Cardiac septum (tissue), 1 donor: ENCODE measurements around the gene TBRG4. TPM values are rescaled to one million over a fixed set of nuclear protein-coding genes. Genes with fewer than 3 reads are reported as not detected.
A peak's percentile ranks its signal among the peaks of the same experiment; 100 is the strongest.

Experiments
- DNase-seq: peaks from one replicate; pipeline ENCODE4 v3.0.0-alpha.2; 2020; ENCODE audit warnings: low spot score
- intact Hi-C: fragments of 100-400 bp; cut with DNase I; formaldehyde crosslinking; loops from one replicate; pipeline ENCODE4 v1.14.0; 2022
- total RNA-seq: library from RNA; stranded (reverse); fragmentation: NEBNext Ultra II Directional; extraction: Animal tissue kit (Norgen Biotek cat#: 25700); gene quantifications from one replicate; pipeline ENCODE4 v1.2.1, GENCODE V29; 2021
- donor health status: DM: no; HTN: no; CAD: no.

Gene TBRG4
- total RNA-seq, 1 donor from 2014 or later: 61.4 TPM

DNA sequence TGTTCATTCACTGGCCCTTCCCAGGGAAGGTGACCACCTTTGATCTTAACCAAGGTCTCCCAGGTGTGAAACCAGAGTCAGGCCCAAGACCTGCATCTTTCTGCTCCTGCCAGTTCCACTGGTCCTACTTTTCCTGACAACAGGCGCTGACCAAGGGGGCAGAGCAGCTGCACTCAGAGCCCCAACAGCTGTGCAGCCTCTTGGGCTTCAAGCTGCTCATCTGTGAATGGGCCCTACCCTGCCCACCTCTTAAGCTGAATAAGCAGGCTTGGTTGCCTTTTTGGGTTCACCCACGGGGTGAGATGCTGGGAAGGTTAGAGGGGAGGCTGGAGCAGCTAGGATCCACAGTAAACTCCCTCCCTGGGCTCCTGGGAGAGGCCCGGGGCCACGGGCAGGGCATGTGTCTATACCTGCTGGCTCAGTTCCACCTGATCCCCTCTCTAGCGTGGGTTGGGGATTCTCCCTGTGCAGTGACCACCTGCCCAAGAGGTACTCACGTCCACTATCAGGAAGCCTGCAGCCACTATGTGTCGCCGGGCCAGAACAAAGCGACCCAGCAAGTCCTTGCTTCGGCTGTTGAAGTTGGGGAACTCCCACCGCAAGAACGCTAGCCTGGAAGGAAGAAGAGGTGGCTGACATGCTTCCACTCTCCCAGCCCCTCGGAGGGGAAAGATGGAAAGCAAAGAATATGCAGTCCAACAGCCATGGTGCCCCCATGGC is 10.6 kb downstream of the TBRG4 start:
- intact Hi-C loops: no loop called here
- no peak for DNase-seq

DNA sequence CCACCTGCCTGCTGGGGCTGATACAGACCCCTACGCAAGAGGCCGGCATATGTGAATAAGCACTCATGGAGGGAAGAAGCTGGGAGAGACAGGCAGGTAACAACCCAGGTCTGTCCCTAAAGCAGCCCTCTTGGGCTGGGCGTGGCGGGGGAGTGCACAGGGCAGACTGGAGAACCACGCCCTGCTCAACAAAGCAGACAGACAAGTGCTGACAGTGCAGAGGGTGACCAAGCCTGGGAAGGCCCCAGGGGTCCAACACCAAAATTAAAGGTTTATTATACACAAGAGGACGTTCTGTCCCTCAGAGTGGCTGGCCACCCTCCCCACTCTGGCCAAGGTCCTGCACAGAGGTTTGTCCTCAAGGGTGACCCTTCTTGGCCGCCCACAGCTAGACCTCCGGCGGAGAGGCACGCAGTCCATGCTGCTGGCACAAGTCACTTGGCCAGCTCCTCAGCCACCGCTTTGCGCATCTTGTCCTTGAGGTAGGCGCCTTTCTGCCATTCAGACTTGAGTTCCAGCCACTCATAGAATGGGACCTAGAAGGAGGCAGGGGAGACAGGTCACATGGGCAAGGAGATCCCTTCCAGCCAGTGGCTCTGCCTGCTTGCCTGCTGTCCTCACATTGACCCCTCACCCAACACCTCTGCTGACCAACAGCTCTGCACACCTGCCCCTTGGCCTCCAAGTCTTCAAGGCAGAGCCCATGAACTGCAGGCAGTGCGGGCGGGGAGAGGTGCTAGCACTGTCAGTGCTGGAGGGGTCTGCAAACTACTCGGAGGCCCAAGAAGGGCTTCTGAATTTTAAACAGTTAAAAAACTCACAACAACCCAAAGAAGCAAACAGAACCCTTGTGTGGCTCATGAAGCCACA is 11.4 kb downstream of the TBRG4 start:
- intact Hi-C loops: no loop called here
- no peak for DNase-seq

DNA sequence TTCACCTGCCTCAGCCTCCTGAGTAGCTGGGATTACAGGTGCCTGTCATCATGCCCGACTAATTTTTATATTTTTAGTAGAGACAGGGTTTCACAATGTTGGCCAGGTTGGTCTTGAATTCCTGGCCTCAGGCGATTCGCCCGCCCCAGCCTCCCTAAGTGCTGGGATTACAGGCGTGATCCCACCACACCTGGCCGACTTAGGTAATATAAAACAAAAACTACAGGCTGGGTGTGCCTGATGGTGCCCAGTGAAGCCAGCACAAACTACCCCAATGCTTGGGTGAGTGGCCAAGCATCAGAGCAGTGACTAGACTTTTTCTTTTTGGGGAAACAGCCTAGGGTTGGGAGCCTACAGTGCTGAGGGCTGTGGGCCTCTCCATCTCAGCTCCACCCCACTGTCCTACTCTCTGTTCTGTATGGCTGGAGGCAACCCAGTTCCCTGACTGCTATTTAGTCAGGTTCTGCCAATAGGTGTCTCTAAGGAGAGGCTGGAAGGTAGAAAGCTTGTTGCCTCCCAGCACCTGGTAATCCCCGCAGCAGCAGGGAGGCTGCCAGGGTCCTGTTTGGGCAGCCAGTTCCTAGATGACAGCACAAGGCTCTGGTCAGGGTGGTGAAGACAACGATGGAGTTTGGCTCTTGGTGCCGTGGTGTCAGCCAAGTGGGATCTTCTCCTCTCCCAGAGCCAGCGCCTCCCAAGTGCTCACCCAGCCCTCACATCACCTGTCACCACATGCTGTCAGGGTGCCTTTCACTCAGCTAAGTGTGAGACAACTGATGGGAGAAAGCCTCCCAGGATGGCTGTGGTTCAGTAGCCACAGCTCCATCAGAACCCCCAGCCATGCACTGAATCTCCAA is 12.3 kb downstream of the TBRG4 start:
- intact Hi-C loops: no loop called here
- no peak for DNase-seq

DNA sequence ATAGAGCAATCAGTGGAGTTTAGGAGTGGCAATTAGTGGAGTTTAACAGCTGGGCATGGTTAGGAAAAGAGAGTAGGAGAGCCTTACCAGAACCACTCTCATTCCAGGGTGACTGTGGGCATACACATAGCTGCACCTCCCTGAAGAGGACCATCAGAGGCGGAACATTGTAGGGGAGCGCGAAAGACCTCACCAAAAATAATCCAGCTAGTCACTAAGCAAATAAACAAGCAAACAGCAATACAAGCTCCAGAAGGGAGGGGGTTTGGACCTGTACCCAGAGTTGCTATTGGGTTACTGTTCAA is 18.6 kb downstream of the TBRG4 start:
- intact Hi-C loops: no loop called here
- DNase-seq: no peak

DNA sequence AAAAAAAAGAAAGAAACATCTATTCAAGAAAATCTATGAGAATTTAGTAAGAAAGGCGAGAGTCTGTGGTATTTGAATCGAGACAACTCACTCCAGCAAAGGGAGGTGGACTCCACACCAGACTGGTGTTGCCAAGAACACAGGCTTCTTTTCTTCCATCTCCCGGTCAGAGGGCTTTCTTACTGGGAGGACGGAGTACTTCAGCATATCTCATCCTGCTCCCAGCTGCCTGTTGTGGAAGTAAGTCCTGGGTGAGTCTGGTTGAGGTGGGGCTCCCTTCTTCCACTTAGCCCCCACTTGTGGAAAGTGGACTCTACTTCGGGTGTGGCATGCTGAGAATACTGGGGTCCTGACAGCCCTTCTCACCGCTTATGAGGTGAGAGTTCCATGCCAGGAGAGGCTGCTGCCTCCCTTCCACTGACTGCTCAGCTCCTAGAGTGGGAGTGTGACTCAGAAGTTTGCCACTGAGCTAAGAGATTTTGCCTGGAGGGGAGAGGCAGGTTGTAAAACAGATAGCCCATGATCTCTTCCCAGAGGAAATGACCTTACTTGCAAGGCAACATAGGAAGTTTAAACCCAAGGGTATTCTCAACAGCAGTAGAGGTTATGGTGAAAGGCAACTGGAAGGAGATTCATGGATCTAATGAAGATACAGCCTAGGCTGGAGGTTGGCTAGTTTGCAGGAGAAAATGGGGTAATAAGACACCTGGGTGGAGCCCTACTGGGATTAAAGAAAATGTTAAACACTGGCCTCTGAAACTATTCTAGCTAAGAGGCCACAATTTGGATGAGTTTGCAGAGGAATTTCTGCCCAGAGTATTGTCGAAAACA is 19.2 kb downstream of the TBRG4 start:
- DNase-seq: no peak
- intact Hi-C loops: no loop called here

- DNase-seq: peak; percentile 71
- intact Hi-C loops: no loop called here
These were observed 22.1 kb downstream of the TBRG4 start for GRCh38 chr7:45089341-45089891.

DNA sequence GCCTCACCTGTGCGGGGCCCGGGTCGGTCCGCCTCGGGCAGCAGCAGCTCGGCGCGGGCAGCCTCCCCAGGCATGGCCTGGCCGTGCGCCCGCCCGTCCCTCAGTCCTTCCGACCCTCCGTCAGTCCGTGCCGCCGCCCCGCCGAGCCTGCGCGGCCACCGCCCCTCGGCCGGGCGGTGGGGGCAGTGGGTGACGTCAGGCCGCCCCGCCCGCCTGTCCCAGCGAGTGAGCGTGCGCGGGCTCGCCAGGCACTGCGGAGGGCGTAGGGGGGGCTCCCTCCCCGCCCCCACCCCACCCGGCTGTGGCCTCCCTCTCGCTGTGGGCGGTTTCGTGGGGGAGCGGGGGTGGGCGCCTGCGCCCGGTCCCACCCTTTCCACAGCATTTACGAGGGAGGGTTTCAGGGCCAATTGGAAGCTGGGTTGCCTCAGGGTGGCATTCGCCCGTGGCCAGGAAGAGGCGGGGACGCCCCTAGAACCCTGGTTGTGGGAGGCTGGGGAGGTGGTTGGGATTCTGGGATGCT is 22.6 kb downstream of the TBRG4 start, which contains the start of gene NACAD:
NACAD (minus strand) TSS at position 149 of the 520 bp plus-strand sequence; CDS start at position 74, 75 bp downstream.
- no peak for DNase-seq
- intact Hi-C loops: no loop called here

- DNase-seq: no peak
- intact Hi-C loops: no loop called here
These were observed 23.3 kb downstream of the TBRG4 start for GRCh38 chr7:45088146-45088701.

GRCh38 chr7:45087301-45088145 is 24.0 kb downstream of the TBRG4 start:
- no peak for DNase-seq
- intact Hi-C loops: no loop called here

DNA sequence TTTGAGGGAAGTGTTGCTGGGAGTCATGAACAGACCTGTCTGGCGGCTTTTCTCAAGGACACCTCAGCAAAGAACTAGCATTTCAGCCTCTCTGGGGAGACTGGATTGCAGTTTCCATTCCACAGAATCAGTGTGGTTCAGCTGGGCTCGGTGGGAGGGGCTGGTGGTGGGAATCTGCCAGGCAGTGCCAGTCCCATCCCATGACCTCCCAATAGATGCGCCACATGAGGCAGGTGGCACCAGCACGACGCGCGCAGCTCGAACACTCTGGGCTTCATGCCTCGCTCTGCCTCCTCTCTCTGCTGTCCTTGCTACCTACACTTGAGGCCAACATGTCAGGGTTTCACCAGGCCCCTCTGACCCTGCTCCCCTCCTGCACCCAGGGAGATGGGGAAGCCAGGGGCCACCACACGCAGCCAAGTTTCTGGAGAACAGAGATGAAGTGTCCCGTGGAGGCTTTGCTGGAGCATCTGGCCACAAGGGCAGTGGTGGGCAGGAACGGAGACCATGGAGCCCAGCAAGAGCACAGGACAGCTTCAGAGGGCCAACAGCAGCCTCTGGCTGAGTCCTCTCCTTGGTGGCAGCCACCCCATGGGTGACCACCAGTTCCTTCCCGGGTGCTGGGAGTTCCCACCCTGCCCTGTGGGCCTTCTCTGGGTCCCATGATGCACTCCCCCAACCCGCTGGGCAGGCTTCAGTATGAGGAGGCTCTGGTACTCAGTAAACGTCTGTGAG is 25.0 kb downstream of the TBRG4 start:
- no peak for DNase-seq
- intact Hi-C loops: no loop called here

DNA sequence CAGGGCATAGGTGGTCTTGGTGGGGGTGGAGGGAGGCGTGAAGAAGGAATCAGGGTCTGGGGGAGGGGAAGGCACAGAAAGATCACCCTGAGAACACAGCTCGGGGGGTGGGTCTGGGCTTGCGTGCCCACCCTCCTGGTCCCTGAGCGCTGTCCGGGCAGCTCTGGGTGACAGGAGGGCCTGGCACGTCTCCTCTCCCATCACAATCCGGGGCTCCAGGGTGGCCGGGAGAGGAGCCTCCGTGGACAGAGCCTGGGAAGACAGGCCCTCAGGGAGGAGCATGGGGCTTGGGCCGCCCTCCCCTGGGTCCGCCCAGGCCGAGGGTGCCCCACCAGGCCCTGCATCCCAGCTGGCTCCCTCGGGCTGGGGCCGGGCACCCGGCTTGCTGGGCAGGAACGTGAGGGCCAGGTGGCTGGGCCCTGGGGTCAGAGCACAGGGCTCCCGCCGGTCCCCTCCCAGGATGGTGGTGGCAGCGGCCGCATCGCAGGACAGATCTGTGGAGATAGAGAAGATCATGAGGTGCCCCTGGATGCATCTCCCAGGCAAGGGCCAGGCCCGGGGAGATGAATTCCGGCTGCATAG is 25.8 kb downstream of the TBRG4 start:
- no peak for DNase-seq
- intact Hi-C loops: no loop called here

GRCh38 chr7:45084901-45085618 is 26.4 kb downstream of the TBRG4 start:
- no peak for DNase-seq

GRCh38 chr7:45084336-45084735 is 27.2 kb downstream of the TBRG4 start:
- DNase-seq: no peak
- intact Hi-C loops: no loop called here

More at GRCh38 chr7:45084901-45085618, 26.4 kb downstream of the TBRG4 start:
- intact Hi-C loops: no loop called here

DNA sequence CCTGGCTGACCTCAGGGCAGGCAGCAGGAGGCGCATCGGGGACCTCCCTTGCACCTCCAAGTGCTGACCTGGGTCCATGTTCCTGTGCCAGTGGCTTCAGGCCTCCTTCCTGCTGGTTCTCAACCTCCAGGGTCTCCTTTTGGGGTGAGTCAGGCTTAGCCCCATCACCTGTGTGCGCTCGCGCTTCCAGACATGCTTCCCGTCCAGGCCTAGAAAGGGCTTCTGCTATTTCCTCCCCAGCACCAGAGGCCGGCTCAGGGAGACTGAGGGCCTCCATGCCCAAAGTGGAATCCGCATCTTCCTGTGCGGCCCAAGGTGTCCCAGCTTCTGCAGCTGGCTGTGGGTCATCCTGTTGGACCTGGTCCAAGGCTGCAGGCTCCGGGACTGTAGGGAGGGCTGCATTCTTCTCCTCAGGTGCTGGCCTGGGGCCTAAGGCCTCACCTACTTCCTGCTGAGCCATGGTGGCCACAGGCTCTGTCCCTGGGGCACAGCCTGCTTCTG is 28.6 kb downstream of the TBRG4 start:
- intact Hi-C loops: no loop called here
- peak; percentile 71 for DNase-seq

DNA sequence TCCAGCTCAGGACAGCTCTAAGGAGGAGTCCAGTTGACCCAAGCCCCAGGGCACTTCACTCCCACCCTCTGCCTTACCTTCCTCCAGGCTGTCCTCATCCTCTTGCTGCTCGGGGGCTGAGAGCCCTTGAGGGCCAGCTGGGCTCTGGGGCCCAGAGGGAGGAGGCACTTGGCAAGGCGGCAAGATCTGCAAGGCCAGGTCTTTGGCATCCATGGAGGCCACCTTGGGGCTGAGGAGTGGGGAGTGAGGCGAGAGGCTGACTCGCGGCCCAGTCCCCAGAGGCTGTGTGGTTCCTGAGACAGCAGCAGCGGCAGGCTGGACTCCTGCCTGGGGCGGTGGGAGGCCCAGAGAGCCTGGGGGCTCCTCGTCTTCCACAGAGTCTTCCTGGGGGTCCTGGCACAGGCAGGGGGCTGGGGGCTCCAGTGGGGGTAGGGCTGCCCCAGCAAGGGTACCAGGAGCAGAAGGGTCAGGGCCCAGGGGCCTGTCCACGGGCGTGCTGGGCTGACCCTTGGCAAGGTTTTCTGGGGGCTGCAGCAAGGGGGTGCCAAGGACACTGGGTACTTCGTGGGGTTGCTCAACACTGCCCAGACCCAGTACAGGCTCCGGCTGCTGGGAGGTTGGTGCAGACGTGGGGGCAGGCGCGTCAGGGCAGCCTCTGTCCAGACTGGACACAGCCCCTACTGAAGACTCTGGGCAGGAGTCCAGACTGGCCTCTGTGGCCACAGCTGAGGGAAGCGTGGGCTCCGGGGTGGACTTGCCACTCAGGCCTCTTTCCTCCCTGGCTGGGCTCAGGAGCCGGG is 29.3 kb downstream of the TBRG4 start:
- DNase-seq: peak; percentile 74
- intact Hi-C loops: no loop called here
